MCF 10A (cell line): ENCODE data around the gene ACYP2. TPM values are rescaled to one million over a fixed set of nuclear protein-coding genes. Genes with fewer than 3 reads are reported as not detected.
A peak's percentile ranks its signal among the peaks of the same experiment; 100 is the strongest.
"Not testable (repeated sequence)": the region's sequence is repeated elsewhere in the genome, so short reads cannot be mapped to it uniquely, and the experiment has no call there.

Source experiments
- BruUV-seq: library from RNA; stranded (reverse); fragments of 400-500 nt; replicated peaks from 2 replicates; lab custom pipeline; 2021; lab: Mats Ljungman, UMichigan
- CTCF ChIA-PET: fragments of 300-600 bp; sonication (Branson Sonifier 250); formaldehyde crosslinking; extraction: SDS; loops from one replicate; lab custom pipeline; 2021; ENCODE audit warnings: antibody characterized with exemption, inconsistent platforms; lab: Yijun Ruan, JAX
- POLR2A ChIA-PET: fragments of 300-600, 350-650 bp; sonication (Branson Sonifier 250); formaldehyde crosslinking; extraction: SDS; loops from one replicate; lab custom pipeline; 2020; ENCODE audit warnings: antibody characterized with exemption, inconsistent platforms; lab: Yijun Ruan, JAX
- DNase-seq: peaks from one replicate; pipeline ENCODE4 v3.0.0-alpha.2; 2018; ENCODE audit not compliant: unreplicated experiment
- H3K27ac Mint-ChIP-seq: one replicate; pipeline ENCODE4 v1.8.0; 2022; ENCODE audit warnings: mild to moderate bottlenecking, low read depth, mixed read lengths; ENCODE audit not compliant: unreplicated experiment
- H3K27me3 Mint-ChIP-seq: one replicate; pipeline ENCODE4 v1.8.0; 2022; ENCODE audit warnings: mixed read lengths; ENCODE audit not compliant: insufficient read depth, unreplicated experiment
- H3K36me3 Mint-ChIP-seq: one replicate; pipeline ENCODE4 v1.8.0; 2022; ENCODE audit warnings: mild to moderate bottlenecking, moderate library complexity, mixed read lengths; ENCODE audit not compliant: insufficient read depth, unreplicated experiment
- H3K4me1 Mint-ChIP-seq: one replicate; pipeline ENCODE4 v1.8.0; 2022; ENCODE audit warnings: mixed read lengths; ENCODE audit not compliant: insufficient read depth, unreplicated experiment
- H3K4me3 Mint-ChIP-seq: one replicate; pipeline ENCODE4 v1.8.0; 2022; ENCODE audit warnings: mild to moderate bottlenecking, moderate library complexity, mixed read lengths; ENCODE audit not compliant: unreplicated experiment
- H3K9me3 Mint-ChIP-seq: one replicate; pipeline ENCODE4 v1.8.0; 2022; ENCODE audit warnings: mixed read lengths; ENCODE audit not compliant: unreplicated experiment
- intact Hi-C: fragments of 100-400 bp; cut with micrococcal nuclease; formaldehyde crosslinking; loops from 2 replicates; pipeline ENCODE4 v1.14.1; 2022
- total RNA-seq: library from RNA; stranded (reverse); gene quantifications from 2 replicates; pipeline ENCODE4 v1.2.3, GENCODE V29; 2022
- TF ChIP-seq, protein P1 (sequence below): fragments of 200-600 bp; IDR thresholded peaks from one replicate; pipeline ENCODE4 v1.8.0; 2022; ENCODE audit warnings: antibody characterized with exemption, mild to moderate bottlenecking; ENCODE audit not compliant: unreplicated experiment

ACYP2 gene
- total RNA-seq, 1 experiment from 2014 or later = 14.3 TPM

DNA sequence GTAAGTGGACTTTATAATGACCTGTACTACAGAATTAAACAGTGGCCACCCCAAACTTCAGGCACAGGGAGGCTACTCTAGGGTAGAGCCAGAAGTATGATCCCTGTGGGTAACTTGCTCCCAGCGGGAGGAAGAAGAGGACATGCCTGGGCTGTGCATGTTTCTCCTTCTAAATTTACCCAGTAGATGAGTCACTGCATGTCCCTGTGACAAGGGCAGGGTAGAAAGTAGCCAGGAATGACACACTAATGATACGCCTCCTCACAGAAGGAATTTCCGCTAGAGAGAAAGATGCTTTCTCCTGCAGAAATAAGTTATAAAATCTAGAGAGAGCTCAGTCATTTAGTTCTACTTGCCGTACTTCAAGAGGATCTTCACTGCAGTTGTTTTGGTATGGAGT is 7.5 kb downstream of the ACYP2 start:
- BruUV-seq = no TSS peak

DNA sequence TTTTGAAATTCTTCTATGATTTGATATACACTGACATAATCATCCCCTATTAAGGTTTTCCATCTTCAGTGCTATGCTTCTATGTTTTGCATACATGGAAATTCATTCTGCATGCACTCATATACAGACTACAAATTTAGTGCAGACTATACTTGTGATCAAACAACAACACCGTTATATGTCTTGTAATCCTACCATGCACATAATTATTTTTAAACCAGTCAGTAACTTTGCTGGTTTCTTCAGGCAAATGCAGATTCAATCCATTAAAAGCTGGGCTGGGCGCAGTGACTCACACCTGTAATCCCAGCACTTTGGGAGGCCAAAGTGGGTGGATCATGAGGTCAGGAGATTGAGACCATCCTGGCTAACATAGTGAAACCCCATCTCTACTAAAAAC is 11.8 kb downstream of the ACYP2 start:
- CTCF ChIA-PET = interaction anchor here (0.6 kb wide), 1 partner anchor 49 kb away, joined by 3 read pairs; no protein-coding TSS in a partner anchor
- H3K27ac Mint-ChIP-seq, H3K27me3 Mint-ChIP-seq, H3K4me3 Mint-ChIP-seq, H3K9me3 Mint-ChIP-seq, intact Hi-C loops, H3K36me3 Mint-ChIP-seq, BruUV-seq, DNase-seq: not testable (repeated sequence)
- POLR2A ChIA-PET = interaction anchor here (0.6 to 1.1 kb wide), 3 partner anchors 11 to 40 kb away, joined by 3 to 5 read pairs (median 3); partner anchors contain the start of gene ACYP2
- H3K4me1 Mint-ChIP-seq = peaks cover 16% of the 10 kb centered on the region

More for the DNA sequence above, 7.5 kb downstream of the ACYP2 start:
- ChIA-PET POLR2A (interaction anchor here (0.5 to 3.0 kb wide), 7 partner anchors 8 to 151 kb away, joined by 3 to 15 read pairs (median 3); partner anchors contain the start of gene ACYP2), CTCF (interaction anchor here (0.7 to 1.1 kb wide), 2 partner anchors 10 to 15 kb away, joined by 3 to 4 read pairs; no protein-coding TSS in a partner anchor)
- Mint-ChIP-seq H3K36me3 (no peaks in the 10 kb centered on the region), H3K9me3 (peaks cover 3% of the 10 kb centered on the region), H3K4me1 (peaks cover 21% of the 10 kb centered on the region), H3K27ac (peak overlapping the region; percentile 91), H3K4me3 (peak overlapping the region; percentile 55), H3K27me3 (no peaks in the 10 kb centered on the region)
- TF ChIP-seq, protein P1, sequence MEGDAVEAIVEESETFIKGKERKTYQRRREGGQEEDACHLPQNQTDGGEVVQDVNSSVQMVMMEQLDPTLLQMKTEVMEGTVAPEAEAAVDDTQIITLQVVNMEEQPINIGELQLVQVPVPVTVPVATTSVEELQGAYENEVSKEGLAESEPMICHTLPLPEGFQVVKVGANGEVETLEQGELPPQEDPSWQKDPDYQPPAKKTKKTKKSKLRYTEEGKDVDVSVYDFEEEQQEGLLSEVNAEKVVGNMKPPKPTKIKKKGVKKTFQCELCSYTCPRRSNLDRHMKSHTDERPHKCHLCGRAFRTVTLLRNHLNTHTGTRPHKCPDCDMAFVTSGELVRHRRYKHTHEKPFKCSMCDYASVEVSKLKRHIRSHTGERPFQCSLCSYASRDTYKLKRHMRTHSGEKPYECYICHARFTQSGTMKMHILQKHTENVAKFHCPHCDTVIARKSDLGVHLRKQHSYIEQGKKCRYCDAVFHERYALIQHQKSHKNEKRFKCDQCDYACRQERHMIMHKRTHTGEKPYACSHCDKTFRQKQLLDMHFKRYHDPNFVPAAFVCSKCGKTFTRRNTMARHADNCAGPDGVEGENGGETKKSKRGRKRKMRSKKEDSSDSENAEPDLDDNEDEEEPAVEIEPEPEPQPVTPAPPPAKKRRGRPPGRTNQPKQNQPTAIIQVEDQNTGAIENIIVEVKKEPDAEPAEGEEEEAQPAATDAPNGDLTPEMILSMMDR = no peak
- DNase-seq = peak; percentile 76
- intact Hi-C loops = no loop called here

DNA sequence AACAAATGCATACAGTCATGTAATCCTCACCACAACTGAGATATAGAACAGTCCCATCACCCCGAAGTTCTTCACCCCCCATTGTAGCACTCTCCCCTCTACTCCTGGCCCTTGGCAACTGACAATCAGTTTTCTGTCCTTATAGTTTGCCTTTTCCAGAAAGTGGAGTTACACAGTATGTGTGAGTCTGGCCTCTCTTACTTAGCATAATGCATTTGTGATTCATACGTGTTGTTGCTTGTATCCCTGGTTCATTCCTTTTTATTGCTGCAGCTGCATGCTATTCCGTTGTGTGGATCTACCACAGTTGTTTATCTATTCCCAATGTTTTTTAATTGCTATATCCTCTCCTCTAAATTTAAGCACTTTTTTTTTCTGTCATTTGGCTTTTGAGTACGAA is 17.6 kb downstream of the ACYP2 start:
- intact Hi-C loops = no loop called here
- Mint-ChIP-seq H3K9me3 (peaks cover 7% of the 10 kb centered on the region), H3K36me3 (no peaks in the 10 kb centered on the region), H3K4me1 (no peaks in the 10 kb centered on the region), H3K4me3 (no peak overlapping the region), H3K27ac (no peak overlapping the region), H3K27me3 (no peaks in the 10 kb centered on the region)
- no TSS peak for BruUV-seq
- POLR2A ChIA-PET = interaction anchor here (0.7 kb wide), 2 partner anchors 17 to 328 kb away, joined by 3 read pairs; no protein-coding TSS in a partner anchor
- TF ChIP-seq, protein P1 = no peak
- CTCF ChIA-PET = interaction anchor here (1.2 to 1.7 kb wide), 2 partner anchors 26 to 370 kb away, joined by 3 to 4 read pairs; no protein-coding TSS in a partner anchor
- DNase-seq = no peak

DNA sequence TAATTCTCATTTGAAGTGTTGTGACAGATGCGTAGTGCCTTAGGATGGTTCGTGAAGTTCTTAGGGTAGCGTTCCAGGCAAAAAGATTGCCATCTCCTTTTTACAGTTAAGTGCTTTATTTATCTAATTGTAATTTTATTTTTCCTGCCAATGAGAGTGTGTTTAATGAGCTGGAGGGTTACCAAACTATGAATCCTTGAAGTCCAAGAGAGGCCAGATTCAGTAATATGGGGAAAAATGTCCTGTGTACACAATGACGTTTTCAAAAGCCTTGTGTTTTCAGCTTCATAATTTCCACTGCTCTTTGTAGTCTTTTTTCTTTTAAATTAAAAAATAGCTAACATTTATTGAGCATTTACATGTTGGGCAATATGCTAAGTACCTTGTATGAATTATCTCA is 23.8 kb downstream of the ACYP2 start:
- POLR2A ChIA-PET = interaction anchor here (0.6 kb wide), 1 partner anchor 55 kb away, joined by 5 read pairs; no protein-coding TSS in a partner anchor
- TF ChIP-seq, protein P1 = no peak
- no peaks in the 10 kb centered on the region for H3K36me3 Mint-ChIP-seq
- DNase-seq = no peak
- H3K4me1 Mint-ChIP-seq = no peaks in the 10 kb centered on the region
- no peak overlapping the region for H3K4me3 Mint-ChIP-seq
- no peaks in the 10 kb centered on the region for H3K27me3 Mint-ChIP-seq
- no peaks in the 10 kb centered on the region for H3K9me3 Mint-ChIP-seq
- no peak overlapping the region for H3K27ac Mint-ChIP-seq
- no TSS peak for BruUV-seq
- CTCF ChIA-PET = interaction anchor here (1.1 kb wide), 1 partner anchor 33 kb away, joined by 3 read pairs; no protein-coding TSS in a partner anchor
- intact Hi-C loops = no loop called here
